Amygdala (tissue), 56 donors: ENCODE results near the gene THTPA.
"Not testable (repeated sequence)": the region's sequence is repeated elsewhere in the genome, so short reads cannot be mapped to it uniquely, and the experiment has no call there.

ENCODE experiments used
- DNase-seq, 56 donors: peaks; one replicate each; lab custom pipeline; 2025; lab: John Stamatoyannopoulos, UW

THTPA gene

DNA sequence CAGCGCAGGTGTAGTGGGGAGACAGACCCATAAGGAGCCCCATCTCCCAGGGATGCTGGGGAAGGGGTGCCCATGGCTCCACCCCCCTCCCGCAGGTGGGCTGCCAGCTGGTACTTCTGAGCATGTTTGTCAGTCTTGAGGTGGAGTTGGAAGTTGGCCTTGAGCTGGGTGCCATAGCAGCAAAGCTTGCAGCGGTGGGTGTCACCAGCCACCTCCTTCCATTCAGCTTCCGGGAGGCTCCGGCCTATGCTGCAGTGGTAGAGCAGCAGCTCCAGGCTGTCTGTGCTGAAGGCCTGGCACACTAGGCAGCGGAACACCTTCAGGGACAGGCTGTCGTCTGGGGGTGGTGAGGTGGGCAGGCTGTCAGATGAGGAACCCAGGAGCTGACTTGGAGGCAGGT is 23.4 kb upstream of the THTPA start:
- no peak for DNase-seq

DNA sequence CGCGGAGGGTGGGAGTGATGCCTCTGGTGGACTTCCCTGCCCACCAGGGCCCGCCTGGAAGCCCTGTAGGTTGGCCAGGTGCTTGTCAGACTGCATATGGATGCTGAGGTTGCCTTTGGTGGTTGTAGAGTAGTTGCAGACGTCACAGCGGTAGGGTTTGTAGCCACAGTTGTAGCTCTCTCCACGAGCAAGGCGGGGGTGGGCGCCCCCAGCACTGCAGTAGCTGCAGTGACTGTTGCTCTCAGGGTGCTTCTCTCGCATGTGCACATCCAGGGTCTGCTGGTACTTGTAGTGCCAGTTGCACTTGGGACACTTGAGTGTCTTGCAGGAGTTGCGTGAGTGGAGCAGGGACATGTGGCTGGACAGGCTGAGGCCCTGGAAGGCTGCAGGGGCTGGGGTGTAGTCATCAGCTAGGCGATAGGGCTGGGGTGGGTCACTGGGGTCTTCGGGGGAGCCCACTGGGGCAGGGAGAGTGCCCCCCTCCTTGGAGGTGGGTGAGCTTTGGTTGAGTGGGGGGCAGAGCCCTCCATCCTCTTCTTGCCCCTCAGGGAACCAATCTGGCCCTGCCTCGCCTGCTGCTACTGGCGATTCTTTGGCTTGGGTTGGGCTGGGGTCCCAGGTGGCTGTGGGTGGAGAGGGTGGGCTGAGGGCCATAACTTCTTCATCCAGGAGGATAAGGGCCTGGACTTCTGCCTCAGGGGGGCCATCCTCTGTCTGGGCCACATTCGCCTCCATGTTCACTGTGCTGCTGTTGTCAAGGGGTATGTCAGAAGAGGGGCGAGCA is 22.2 kb upstream of the THTPA start:
- DNase-seq = no peak

DNA sequence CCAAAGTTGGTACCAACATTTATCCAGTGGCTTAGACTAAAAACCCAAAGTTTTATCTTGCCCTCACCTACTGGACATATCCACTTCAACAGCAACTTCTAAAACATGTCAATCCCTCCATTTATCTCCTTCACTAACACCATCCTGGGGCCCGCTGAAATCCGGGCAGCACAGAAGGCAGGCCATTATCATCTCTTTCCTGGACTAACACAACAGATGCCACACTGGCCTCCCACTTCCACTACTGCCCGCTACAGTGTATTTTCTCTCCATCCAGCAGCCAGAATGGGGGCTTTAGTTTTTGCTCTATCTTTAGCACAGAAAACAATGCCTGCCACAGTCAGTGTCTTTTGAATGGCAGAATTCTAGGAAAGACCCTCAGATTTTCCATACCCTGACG is 20.1 kb upstream of the THTPA start:
- no peak for DNase-seq

DNA sequence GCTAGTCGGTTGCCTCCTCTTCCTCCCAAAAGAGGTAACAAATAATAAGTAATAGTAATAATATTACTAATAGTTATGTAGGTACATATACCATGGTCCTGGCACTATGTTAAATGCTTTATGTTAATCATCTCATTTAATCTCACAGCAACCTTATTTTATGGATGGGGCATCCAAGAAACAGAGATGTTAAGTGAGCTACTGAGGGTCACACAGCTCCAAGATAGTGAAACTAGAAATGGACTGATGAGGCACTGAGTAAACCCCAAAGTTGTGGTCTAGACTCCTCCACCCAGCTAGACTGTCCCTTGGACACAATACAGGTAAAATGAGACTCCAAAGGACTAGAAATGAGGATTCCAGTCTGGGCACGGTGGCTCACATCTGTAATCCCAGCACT is 19.6 kb upstream of the THTPA start:
- no peak for DNase-seq

DNA sequence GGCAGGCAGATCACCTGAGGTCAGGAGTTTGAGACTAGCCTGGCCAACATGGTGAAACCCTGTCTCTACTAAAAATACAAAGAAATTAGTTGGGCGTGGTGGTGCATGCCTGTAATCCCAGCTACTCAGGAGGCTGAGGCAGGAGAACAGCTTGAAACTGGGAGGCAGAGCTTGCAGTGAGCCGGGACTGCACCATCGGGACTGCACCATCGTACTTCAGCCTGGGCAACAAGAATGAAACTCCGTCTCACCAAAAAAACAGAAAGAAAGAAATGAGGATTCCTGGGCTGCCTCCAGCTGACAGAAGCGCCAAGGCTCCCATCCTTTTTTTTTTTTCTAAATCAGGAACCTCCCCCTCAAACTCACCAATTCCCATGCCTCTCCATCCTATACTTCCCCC is 19.2 kb upstream of the THTPA start:
- not testable (repeated sequence) for DNase-seq

DNA sequence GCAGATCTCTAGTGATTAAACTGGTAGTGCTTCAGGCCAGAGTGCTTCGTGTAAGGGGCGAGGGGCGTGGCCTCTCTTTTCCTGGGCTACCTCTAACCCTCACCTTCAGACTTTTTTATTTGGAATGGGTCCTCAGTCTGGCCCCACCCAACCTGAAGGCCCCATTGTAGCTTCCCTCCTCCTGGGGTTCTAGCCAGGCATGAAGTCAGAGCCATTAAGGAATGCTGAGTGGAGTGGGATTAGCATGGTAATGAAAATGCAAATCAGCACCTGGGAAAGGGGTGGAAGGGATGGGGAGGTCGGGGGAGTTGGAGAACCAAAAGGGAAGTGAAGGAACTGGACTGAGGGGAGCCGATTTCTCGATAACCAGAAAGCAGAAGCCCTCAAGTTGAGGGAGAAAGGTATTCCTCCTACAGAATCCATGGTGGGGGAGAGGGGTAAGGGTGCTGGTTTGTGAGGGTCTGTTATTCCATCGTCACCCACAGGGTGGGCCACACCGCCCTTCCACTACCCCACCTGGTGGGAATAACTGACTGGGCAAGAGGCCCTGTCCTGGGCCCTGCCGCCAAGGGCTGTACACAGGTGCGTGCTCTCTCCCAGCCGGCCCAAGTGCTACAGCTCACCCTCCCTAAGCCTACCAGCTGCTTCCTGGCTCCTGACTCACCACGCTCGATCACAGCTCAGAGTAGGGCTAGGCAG is 18.6 kb upstream of the THTPA start:
- DNase-seq = peak in 2 of 56 donors; percentile 21 to 27

DNA sequence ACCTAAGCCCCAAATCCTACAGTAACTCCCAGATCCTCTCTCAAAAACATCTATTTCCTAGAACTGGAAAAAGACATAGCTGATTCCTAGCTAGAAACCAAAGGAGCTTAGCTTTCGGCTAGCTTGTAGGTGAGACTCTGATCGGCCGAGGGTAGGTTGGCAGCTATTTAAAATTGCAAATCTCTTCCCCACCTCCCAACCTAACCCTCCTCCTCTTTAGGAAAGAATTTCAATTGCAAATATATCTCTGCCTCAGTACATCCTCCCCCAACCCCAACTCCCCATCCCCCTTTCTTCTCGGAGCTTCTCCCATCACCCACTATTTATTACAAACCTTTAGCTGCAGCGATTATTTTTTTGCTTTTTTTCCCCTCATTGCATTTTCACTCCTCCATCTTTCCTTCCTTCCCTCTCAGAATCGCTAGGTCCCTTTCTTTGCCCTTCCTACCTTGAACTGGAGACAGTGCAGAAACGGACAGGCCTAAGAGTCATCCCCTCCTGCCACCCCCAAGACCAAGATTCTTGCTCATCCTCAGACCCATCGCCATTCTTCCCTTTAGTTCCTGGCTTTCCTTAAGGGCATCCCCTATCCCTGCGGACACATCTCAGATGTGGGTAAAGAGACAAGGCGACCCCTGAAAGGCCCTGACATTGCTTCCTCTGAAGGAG is 17.9 kb upstream of the THTPA start:
- no peak for DNase-seq

- DNase-seq = peak in 32 of 56 donors; percentile 11 to 72 (median 38)
Measured at GRCh38 chr14:23538785-23539184, 17.3 kb upstream of the THTPA start.

DNA sequence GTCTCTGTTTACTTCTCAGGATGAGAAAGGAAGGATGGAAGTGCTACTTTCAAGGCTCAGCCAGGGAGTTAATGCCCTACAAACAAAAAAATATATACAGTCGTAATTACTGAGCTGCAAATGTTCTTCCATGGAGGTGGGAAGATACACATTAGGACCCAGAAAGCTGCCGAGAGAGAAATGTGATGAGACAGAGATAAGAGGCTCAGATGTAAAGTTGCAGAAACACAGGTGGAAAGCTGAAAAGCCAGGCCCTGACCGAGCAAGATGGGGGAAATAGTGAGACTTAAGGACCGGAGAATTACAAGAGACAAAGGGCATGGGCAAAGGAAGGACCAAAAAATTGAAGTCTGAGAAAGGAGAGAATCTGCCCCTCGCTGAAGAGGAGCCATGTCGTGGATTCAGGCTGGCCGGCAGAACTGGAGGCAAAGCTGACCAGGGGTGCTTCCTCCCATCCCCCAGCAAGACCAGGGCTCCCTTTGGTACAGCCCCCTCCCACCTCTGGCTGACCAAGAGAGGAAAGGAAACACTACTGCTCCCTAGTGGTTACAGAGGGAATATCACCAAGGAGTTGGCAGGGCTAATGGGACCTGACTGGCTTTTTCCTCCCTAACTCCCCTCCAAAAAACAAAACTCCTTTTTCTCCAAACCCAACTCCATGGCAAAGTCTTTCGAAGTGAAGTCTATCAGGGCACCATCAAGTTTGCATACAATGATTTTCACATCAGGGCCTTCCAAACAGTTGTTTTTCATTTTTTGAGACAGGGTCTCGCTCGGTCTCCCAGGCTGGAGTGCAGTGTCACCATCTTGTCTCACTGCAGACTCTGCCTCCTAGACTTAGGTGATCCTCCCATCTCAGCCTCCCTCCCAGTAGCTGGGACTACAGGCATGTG is 16.6 kb upstream of the THTPA start:
- peak in 31 of 56 donors; percentile 18 to 71 (median 39) for DNase-seq

DNA sequence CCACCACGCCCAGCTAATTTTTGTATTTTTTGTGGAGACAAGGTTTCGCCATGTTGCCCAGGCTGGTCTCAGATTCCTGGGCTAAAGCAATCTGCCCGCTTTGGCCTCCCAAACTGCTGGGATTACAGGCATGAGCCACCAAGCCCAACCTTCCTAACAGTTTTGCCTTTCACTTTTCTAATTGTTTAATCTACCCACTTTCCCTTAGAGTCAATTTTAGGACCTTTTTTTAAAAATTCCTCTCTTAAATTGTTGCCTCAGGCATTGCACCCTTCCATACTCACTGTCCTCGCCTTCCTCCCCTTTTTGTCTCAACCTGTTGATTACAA is 16.0 kb upstream of the THTPA start:
- DNase-seq = no peak

- DNase-seq = no peak
Measured at GRCh38 chr14:23542261-23542660, 13.8 kb upstream of the THTPA start.

DNA sequence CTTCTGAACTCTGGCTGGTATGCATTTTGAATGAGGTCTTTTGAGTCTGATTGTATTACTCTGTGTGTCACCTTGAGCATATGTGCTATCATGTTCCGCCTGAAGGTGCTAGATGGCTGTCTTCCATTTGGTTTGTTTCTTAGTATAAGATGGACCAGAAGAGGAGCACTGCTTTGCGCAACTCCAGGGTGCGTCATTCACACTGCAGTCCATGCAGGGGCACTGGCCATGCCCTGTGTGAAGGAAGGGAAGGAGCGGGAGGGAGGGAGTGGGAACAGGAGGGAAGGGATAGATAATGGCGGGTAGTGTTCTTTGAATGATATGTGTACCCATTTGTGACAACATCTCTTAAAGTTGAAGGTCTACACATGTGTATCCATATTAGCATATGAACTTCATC is 12.7 kb upstream of the THTPA start:
- no peak for DNase-seq

- peak in 31 of 56 donors; percentile 14 to 70 (median 44) for DNase-seq
Measured at GRCh38 chr14:23544511-23545447, 11.3 kb upstream of the THTPA start.

DNA sequence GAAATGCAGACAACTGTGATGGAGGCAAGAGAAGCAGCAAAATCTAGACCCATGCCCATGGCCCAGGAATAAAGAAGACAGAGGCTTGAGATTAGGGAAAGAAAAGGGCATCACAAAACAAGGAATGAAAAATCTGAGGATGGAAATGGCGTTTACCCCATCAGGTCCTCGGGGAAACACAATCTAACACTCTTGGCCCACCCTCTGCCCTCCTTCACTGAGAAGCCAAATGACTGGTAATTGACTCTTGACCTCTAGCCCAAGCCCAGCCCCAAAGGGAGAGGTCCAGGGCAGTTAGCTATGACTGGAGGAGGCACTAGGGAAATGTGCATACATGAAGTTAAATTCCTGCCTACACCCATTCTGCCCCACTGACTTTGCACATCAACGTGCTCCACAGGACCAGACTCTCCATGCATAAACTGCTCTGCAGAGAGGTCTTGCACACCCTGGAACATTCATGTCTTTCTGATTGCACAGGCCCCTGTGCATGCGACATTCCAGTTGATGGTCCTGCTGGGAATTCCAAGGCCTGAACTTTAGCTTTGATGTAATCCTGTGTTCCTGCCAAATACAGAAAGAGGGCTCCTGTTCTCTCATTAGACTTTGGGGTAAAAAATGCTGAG is 10.2 kb upstream of the THTPA start:
- no peak for DNase-seq

DNA sequence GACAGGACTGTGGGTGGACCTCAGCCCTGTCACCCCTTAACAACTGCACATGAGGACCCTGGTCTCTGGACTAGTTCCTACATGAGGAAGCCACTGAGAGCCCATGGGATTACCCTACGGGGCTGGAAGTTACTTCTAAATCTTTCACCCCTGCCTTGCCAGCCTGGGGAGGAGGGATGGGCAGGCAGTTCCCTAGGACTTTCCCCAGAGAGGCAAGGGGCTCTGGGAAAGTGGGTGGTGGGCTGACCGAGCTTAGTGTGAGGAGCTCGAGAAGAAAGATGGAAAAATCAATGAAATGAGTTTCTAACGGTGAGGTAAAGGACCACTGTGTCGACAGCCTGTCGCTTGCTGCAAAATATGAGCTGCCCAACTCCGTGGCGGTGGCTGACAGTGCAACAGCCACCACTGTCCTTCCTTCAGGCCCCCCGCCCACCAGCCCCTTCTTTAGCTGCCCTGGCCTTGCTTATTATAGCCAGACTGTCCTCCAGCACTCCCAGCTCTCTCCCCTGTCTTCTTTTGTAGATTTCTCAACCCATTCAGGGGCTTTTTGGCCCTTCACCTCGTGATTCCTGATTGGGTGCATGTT is 9.5 kb upstream of the THTPA start:
- no peak for DNase-seq

DNA sequence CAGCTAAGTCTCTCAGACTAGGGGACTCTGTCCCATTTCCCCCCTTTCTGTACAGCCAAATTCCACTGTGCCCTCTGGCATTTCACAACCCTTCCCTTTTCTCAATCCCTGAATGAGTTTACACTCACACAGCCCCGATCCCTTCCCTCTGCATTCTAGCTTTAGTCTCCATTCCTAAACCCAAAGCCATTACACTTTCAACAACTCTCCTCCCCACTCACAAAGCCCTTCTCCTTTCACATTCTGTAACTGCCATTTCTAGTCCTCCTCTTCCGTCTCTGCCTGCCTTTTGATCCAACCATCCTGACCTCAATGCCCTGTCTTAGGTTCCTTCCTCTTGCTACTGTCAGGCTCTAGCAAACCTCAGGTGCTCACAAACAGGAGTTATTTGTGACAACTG is 8.1 kb upstream of the THTPA start:
- DNase-seq = no peak

GRCh38 chr14:23548351-23549318 is 7.4 kb upstream of the THTPA start:
- DNase-seq = peak in 3 of 56 donors; percentile 9 to 22 (median 21)
